Adipocyte (in vitro differentiated cells): ENCODE data around the gene LRRC49.

Experiments
- DNase-seq: peaks from one replicate; pipeline ENCODE4 v3.0.0-alpha.2; 2015; ENCODE audit warnings: low read depth
- H3K27me3 ChIP-seq: replicated peaks from 2 replicates; pipeline ENCODE4 v1.7.0; 2013; ENCODE audit warnings: mild to moderate bottlenecking, low read length, moderate library complexity; ENCODE audit not compliant: control insufficient read depth, insufficient read depth
- H3K36me3 ChIP-seq: 2 replicates; pipeline ENCODE4 v1.7.0; 2013; ENCODE audit warnings: low read length, mild to moderate bottlenecking, moderate library complexity; ENCODE audit not compliant: control insufficient read depth, insufficient read depth, severe bottlenecking
- H3K4me1 ChIP-seq: 2 replicates; pipeline ENCODE4 v1.7.0; 2013; ENCODE audit warnings: mild to moderate bottlenecking, low read length, moderate library complexity; ENCODE audit not compliant: control insufficient read depth, insufficient read depth
- H3K4me3 ChIP-seq: 2 replicates; pipeline ENCODE4 v1.7.0; 2013; ENCODE audit warnings: mild to moderate bottlenecking, low read length, moderate library complexity
- H3K9ac ChIP-seq: 2 replicates; pipeline ENCODE4 v1.7.0; 2013; ENCODE audit warnings: mild to moderate bottlenecking, low read length, moderate library complexity
- H3K9me3 ChIP-seq: 2 replicates; pipeline ENCODE4 v1.7.0; 2013; ENCODE audit warnings: mild to moderate bottlenecking, low read length, moderate library complexity; ENCODE audit not compliant: control insufficient read depth

LRRC49 gene

GRCh38 chr15:71097890-71098289, 205.3 kb downstream of the LRRC49 start:
- no peak overlapping the region for H3K9ac ChIP-seq
- H3K4me3 ChIP-seq = no peak overlapping the region
- no peaks in the 10 kb centered on the region for H3K27me3 ChIP-seq
- no peaks in the 10 kb centered on the region for H3K9me3 ChIP-seq
- no peak for DNase-seq
- H3K36me3 ChIP-seq = no peaks in the 10 kb centered on the region
- no peaks in the 10 kb centered on the region for H3K4me1 ChIP-seq

DNA sequence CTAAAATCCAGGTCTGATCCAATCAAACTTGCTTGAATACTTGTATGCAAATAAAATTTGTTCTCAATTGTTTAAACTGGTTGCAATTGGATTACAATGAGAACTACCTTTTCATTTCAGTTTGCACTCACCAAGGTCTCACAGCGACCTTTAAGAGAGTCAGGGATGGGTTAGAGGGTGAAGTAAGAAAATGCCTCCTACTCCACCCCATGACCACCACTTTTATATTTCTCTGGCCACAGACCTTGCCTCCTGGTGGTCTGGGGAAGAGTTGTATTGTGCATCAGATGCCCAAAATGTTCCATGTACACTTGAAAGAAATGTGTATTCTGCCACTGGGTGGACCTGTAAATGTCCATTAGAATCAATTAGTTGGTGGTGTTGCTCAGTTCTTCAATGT, 206.3 kb downstream of the LRRC49 start:
- DNase-seq = no peak
- Histone ChIP-seq H3K36me3 (no peaks in the 10 kb centered on the region), H3K9ac (no peak overlapping the region), H3K9me3 (no peaks in the 10 kb centered on the region), H3K27me3 (no peaks in the 10 kb centered on the region), H3K4me3 (no peak overlapping the region), H3K4me1 (no peaks in the 10 kb centered on the region)
